ENCODE data around the gene POFUT1.
"Not testable (repeated sequence)": the region's sequence is repeated elsewhere in the genome, so short reads cannot be mapped to it uniquely, and the experiment has no call there.

POFUT1 gene

GRCh38 chr20:32240205-32240604 lies 32.5 kb downstream of the POFUT1 start:
- TF ChIP-seq ZFX (IDR thresholded peaks at IDR 0.05) = no peak
- TF ChIP-seq CTCF (conservative IDR thresholded peaks at IDR 0.05) = no peak; the same call in 1 of the 2 replicates
- peak overlapping the region; percentile 24; the same call in 1 of the 2 replicates for H3K27ac ChIP-seq

GRCh38 chr20:32241807-32242206 lies 34.1 kb downstream of the POFUT1 start:
- H3K27ac ChIP-seq = no peak overlapping the region
- TF ChIP-seq CTCF (conservative IDR thresholded peaks at IDR 0.05) = no peak
- TF ChIP-seq ZFX (IDR thresholded peaks at IDR 0.05) = no peak

- TF ChIP-seq ZFX (IDR thresholded peaks at IDR 0.05) (no peak), CTCF (conservative IDR thresholded peaks at IDR 0.05) (no peak)
- H3K27ac ChIP-seq = no peak overlapping the region
These were observed 36.6 kb downstream of the POFUT1 start for GRCh38 chr20:32244150-32244823.

GRCh38 chr20:32244959-32245358 lies 37.3 kb downstream of the POFUT1 start:
- TF ChIP-seq CTCF (conservative IDR thresholded peaks at IDR 0.05) = no peak
- TF ChIP-seq ZFX (IDR thresholded peaks at IDR 0.05) = no peak

GRCh38 chr20:32246208-32246607 lies 38.5 kb downstream of the POFUT1 start:
- not testable (repeated sequence) for H3K27ac ChIP-seq

More at GRCh38 chr20:32244959-32245358, 37.3 kb downstream of the POFUT1 start:
- no peak overlapping the region for H3K27ac ChIP-seq

GRCh38 chr20:32248043-32248442 lies 40.4 kb downstream of the POFUT1 start:
- no peak for TF ChIP-seq ZFX (IDR thresholded peaks at IDR 0.05)
- no peak for TF ChIP-seq CTCF (conservative IDR thresholded peaks at IDR 0.05)
- no peak overlapping the region for H3K27ac ChIP-seq

- TF ChIP-seq CTCF (conservative IDR thresholded peaks at IDR 0.05) (no peak), ZFX (IDR thresholded peaks at IDR 0.05) (no peak)
- H3K27ac ChIP-seq = no peak overlapping the region
These were observed 41.5 kb downstream of the POFUT1 start for GRCh38 chr20:32249030-32249738.
